ENCODE data around the gene ZNF692.

GRCh38 chr1:248850536-248851251 is 8.2 kb downstream of the ZNF692 start:
- TF ChIP-seq CTCF (IDR thresholded peaks at IDR 0.05) (no peak), POLR2A (IDR thresholded peaks at IDR 0.05) (no peak)

Measured in esophagus squamous epithelium (tissue), 4 donors.